ENCODE results near the gene TERB1. TPM values are rescaled to one million over a fixed set of nuclear protein-coding genes. Genes with fewer than 3 reads are reported as not detected.
A peak's percentile ranks its signal among the peaks of the same experiment; 100 is the strongest.

Gene TERB1
- total and polyA plus RNA-seq, 2 of the 13 experiments (the other 11 are each of a cell fraction or from before 2014, with no cell fraction given), result not detected

DNA sequence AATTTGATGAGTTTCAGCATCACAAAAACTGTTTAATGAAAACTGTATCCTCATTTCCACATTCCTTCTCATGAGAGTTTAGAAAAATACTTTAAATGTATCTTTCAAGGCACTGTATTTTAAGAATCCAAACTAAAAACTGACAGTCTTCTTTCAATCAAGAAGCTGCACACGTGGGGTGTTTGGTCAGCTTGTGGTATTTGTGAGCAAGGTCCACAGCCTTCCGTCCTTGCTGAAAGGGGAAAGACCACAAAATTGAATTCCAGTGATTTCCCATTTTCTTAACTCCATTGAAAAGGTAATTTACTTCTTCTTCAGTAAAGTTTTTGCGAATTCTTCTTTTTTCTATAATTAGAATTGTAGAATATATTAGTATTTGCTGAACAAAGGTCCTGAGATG lies 46.6 kb downstream of the TERB1 start (continued):
- no peak for TF ChIP-seq TCF7L2 (IDR thresholded peaks at IDR 0.05; ENCODE audit: low read depth, low read length)
- TF ChIP-seq ISL2 (CRISPR knock-in tag; IDR thresholded peaks at IDR 0.05), result no peak

DNA sequence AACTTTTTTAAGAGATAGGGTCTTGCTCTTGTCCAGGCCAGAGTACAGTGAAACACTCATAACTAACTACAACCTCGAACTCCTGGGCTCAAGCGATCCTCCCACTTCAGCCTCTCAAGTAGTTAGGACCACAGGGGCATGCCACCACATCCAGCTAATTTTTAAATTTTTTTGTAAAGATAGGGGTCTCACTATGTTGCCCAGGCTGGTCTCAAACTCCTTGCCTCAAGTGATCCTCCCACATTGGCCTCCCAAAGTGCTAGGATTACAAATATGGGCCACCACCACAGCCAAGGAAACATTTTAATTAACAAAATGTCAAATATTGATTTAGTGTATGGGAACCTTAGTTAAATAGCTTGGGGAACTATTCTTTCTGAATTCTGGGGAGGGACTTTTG lies 47.2 kb downstream of the TERB1 start:
- no peak for FAIRE-seq
- no peak for ATAC-seq
- CTCF ChIA-PET (ENCODE audit: low intra/inter-chr PET ratio, low total read pairs), result no interaction called here

DNA sequence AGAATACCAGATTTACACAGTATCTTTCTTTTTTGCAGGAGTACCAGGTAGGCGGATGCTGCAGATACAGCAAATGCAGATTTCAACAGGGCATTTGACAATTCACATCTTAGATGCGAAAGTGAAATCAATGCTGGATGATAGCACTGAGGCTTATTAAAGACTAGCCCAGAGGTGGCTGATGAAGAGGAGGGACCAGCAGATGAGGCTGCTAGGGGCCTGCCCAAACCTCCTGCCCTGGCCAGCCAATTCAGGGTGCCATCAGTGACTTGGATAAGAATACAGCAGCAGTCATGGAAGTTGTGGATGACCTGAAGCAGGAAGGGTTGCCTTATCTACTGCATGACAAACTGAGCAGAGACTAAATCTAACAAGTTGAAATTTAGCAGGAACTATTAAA lies 48.4 kb downstream of the TERB1 start:
- BruUV-seq (replicated peaks), result no TSS peak
- POLR2A ChIA-PET, result interaction anchor here (1.5 kb wide), 1 partner anchor 11 kb away, joined by 5 read pairs; no protein-coding TSS in a partner anchor
- peaks cover 57% of the 10 kb centered on the region for H3K4me1 ChIP-seq (ENCODE audit: insufficient read depth, low read length)
- peaks cover 12% of the 10 kb centered on the region; the same call in 1 of the 2 replicates for H4K20me1 ChIP-seq (ENCODE audit: insufficient read depth, low read length)
- in situ Hi-C loops (cut with HindIII; ENCODE audit: extremely low pct_ligation_motif_present, low pct_unique_long_range_greater_than_20kb), result no loop called here
- no peak overlapping the region for H2AFZ ChIP-seq (ENCODE audit: low read length)
- ATAC-seq, result no peak
- TF ChIP-seq ZNF780A (CRISPR knock-in tag; IDR thresholded peaks at IDR 0.05) (peak; percentile 98), FOXK1 (CRISPR knock-in tag; IDR thresholded peaks at IDR 0.05; ENCODE audit: borderline replicate concordance, low read depth) (no peak), NR2F1 (CRISPR knock-in tag; IDR thresholded peaks at IDR 0.05) (no peak), HDAC6 (IDR thresholded peaks at IDR 0.05; ENCODE audit: low read depth, low read length) (no peak), ZFP36 (IDR thresholded peaks at IDR 0.05; ENCODE audit: borderline replicate concordance, low read depth, low read length, partially characterized antibody) (peak; percentile 63)
- TF ChIP-seq, protein P1, sequence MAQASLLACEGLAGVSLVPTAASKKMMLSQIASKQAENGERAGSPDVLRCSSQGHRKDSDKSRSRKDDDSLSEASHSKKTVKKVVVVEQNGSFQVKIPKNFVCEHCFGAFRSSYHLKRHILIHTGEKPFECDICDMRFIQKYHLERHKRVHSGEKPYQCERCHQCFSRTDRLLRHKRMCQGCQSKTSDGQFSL (CRISPR knock-in tag; IDR thresholded peaks at IDR 0.05), result no peak
- TF ChIP-seq, protein P2, sequence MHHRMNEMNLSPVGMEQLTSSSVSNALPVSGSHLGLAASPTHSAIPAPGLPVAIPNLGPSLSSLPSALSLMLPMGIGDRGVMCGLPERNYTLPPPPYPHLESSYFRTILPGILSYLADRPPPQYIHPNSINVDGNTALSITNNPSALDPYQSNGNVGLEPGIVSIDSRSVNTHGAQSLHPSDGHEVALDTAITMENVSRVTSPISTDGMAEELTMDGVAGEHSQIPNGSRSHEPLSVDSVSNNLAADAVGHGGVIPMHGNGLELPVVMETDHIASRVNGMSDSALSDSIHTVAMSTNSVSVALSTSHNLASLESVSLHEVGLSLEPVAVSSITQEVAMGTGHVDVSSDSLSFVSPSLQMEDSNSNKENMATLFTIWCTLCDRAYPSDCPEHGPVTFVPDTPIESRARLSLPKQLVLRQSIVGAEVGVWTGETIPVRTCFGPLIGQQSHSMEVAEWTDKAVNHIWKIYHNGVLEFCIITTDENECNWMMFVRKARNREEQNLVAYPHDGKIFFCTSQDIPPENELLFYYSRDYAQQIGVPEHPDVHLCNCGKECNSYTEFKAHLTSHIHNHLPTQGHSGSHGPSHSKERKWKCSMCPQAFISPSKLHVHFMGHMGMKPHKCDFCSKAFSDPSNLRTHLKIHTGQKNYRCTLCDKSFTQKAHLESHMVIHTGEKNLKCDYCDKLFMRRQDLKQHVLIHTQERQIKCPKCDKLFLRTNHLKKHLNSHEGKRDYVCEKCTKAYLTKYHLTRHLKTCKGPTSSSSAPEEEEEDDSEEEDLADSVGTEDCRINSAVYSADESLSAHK (CRISPR knock-in tag; IDR thresholded peaks at IDR 0.05; ENCODE audit: borderline replicate concordance), result no peak
- H3K4me3 ChIP-seq (replicated peaks in 1 of 3; ENCODE audit: insufficient read depth in 1 of 3, low read depth in 2 of 3, low read length in 3 of 3), result no peak overlapping the region
- H3K9me3 ChIP-seq (ENCODE audit: low read length), result no peaks in the 10 kb centered on the region
- H3K27ac ChIP-seq (ENCODE audit: extremely low read length, insufficient read depth, low read length), result no peak overlapping the region
- peaks cover 10 to 13% of the 10 kb centered on the region in 2 experiments; a peak in 4 of 5 replicates for H3K36me3 ChIP-seq (replicated peaks in 1 of 2; ENCODE audit: control insufficient read depth in 1 of 2, insufficient read depth in 2 of 2, low read length in 2 of 2)
- 98% methylated on average over 2 of the region's 2 CpGs for WGBS (ENCODE audit: low lambda C conversion rate)
- FAIRE-seq, result no peak
- peaks cover 34% of the 10 kb centered on the region for H3K79me2 ChIP-seq (ENCODE audit: insufficient read depth, low read length)
- intact Hi-C loops (cut with micrococcal nuclease; ENCODE audit: unreplicated experiment), result loop anchor here (10.0 kb wide), 1 partner anchor 92 kb away; the partner anchor contains the start of gene CA7
- H3K4me2 ChIP-seq (ENCODE audit: low read depth, low read length), result no peak overlapping the region
- CTCF ChIA-PET (ENCODE audit: low intra/inter-chr PET ratio, low total read pairs), result no interaction called here
- no peak for DNase-seq (ENCODE audit: low spot score)
- H3K9ac ChIP-seq (ENCODE audit: insufficient read depth, low read depth, low read length), result no peak overlapping the region
- H3K27me3 ChIP-seq (ENCODE audit: control insufficient read depth in 1 of 2, insufficient read depth in 2 of 2, low read length in 2 of 2), result no peaks in the 10 kb centered on the region; a peak in 1 of 5 replicates

More for the DNA sequence above, 47.2 kb downstream of the TERB1 start:
- no peak overlapping the region for H3K27ac ChIP-seq (ENCODE audit: extremely low read length, insufficient read depth, low read length)
- H3K4me1 ChIP-seq (ENCODE audit: insufficient read depth, low read length), result peaks cover 48% of the 10 kb centered on the region
- no peak overlapping the region for H3K4me2 ChIP-seq (ENCODE audit: low read depth, low read length)
- H3K79me2 ChIP-seq (ENCODE audit: insufficient read depth, low read length), result peaks cover 23% of the 10 kb centered on the region
- BruUV-seq (replicated peaks), result no TSS peak
- no peak for DNase-seq (ENCODE audit: low spot score)
- no peaks in the 10 kb centered on the region; a peak in 1 of 5 replicates for H3K27me3 ChIP-seq (ENCODE audit: control insufficient read depth in 1 of 2, insufficient read depth in 2 of 2, low read length in 2 of 2)
- H3K4me3 ChIP-seq (replicated peaks in 1 of 3; ENCODE audit: insufficient read depth in 1 of 3, low read depth in 2 of 3, low read length in 3 of 3), result no peak overlapping the region
- intact Hi-C loops (cut with micrococcal nuclease; ENCODE audit: unreplicated experiment), result loop anchor here (10.0 kb wide), 1 partner anchor 91 kb away; the partner anchor contains the start of gene CA7
- WGBS (ENCODE audit: low lambda C conversion rate), result 79% methylated on average over 2 of the region's 2 CpGs
- no peaks in the 10 kb centered on the region for H3K9me3 ChIP-seq (ENCODE audit: low read length)
- in situ Hi-C loops (cut with HindIII; ENCODE audit: extremely low pct_ligation_motif_present, low pct_unique_long_range_greater_than_20kb), result no loop called here
- POLR2A ChIA-PET, result no interaction called here
- peaks cover 12% of the 10 kb centered on the region; the same call in 1 of the 2 replicates for H4K20me1 ChIP-seq (ENCODE audit: insufficient read depth, low read length)
- H3K9ac ChIP-seq (ENCODE audit: insufficient read depth, low read depth, low read length), result no peak overlapping the region
- peaks cover under 1 to 3% of the 10 kb centered on the region in 2 experiments; a peak in 3 of 5 replicates for H3K36me3 ChIP-seq (replicated peaks in 1 of 2; ENCODE audit: control insufficient read depth in 1 of 2, insufficient read depth in 2 of 2, low read length in 2 of 2)
- no peak overlapping the region for H2AFZ ChIP-seq (ENCODE audit: low read length)
- TF ChIP-seq ZNF121 (CRISPR knock-in tag; IDR thresholded peaks at IDR 0.05) (peak; percentile 82), CENPT (CRISPR knock-in tag; IDR thresholded peaks at IDR 0.05; ENCODE audit: low read depth) (no peak)
